ENCODE results near the gene SLC17A9. TPM values are rescaled to one million over a fixed set of nuclear protein-coding genes. Genes with fewer than 3 reads are reported as not detected.

The SLC17A9 gene
- total and polyA plus RNA-seq, 12 donors = 0.17 to 69.1 (median 2.9) TPM

DNA sequence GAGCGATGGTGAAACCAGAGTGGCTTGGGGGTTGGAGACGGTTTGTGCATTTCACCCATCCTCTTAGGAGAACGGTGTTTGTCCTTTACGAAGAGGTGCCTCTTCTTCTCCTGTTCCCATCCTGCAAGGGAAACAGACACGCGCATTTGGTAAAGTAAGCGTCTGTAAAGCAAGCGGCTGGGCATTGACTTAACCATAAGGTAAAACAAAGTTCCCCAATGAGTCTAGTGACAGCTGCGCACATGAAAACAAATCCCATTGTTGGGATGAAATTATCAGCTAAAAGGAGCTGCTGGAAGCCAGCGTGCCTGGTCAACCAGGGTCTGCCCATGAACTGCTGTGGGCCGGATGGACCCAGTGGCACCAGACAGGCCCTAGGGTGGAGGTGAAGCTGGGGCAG lies 48.4 kb downstream of the SLC17A9 start:
- H3K9me3 ChIP-seq (replicated peaks in 1 of 3) = no peaks in the 10 kb centered on the region
- H3K27ac ChIP-seq = no peak overlapping the region
- H3K4me1 ChIP-seq (replicated peaks in 1 of 2) = no peaks in the 10 kb centered on the region
- TF ChIP-seq, protein P1, sequence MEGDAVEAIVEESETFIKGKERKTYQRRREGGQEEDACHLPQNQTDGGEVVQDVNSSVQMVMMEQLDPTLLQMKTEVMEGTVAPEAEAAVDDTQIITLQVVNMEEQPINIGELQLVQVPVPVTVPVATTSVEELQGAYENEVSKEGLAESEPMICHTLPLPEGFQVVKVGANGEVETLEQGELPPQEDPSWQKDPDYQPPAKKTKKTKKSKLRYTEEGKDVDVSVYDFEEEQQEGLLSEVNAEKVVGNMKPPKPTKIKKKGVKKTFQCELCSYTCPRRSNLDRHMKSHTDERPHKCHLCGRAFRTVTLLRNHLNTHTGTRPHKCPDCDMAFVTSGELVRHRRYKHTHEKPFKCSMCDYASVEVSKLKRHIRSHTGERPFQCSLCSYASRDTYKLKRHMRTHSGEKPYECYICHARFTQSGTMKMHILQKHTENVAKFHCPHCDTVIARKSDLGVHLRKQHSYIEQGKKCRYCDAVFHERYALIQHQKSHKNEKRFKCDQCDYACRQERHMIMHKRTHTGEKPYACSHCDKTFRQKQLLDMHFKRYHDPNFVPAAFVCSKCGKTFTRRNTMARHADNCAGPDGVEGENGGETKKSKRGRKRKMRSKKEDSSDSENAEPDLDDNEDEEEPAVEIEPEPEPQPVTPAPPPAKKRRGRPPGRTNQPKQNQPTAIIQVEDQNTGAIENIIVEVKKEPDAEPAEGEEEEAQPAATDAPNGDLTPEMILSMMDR (IDR thresholded peaks at IDR 0.05) = no peak
- no peak for TF ChIP-seq POLR2A (IDR thresholded peaks at IDR 0.05)
- 37 to 45% (median 40%) methylated on average over 11 of the region's 11 CpGs for WGBS, 4 donors
- DNase-seq = no peak
- no peaks in the 10 kb centered on the region for H3K36me3 ChIP-seq (replicated peaks in 1 of 2)
- peaks cover 68% of the 10 kb centered on the region for H3K27me3 ChIP-seq
- intact Hi-C loops (cut with DNase I) = loop anchor here in 1 of 2 donors (10.0 kb wide), 1 partner anchor 106 kb away; no protein-coding TSS in a partner anchor
- no peak overlapping the region for H3K4me3 ChIP-seq

DNA sequence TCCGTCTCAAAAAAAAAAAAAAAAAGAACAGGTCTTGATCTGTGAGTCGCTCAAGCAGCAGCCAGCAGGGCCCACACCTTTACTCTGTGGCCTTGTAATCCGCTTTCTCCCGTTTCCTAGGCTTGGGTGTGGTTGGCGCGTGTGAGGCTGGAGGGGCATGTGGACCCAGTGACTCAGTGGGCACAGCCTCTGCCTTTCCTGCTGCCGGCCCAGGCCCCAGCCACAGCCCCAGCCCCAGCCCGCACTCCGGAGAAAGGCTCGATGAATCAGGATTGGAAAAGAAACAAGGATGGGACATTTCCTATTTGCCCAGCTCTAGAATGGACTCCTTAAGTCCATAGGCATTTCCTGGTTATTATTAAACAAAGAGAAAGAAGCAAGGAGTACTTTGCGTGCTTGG lies 50.0 kb downstream of the SLC17A9 start:
- Histone ChIP-seq H3K9me3 (replicated peaks in 1 of 3) (no peaks in the 10 kb centered on the region), H3K4me1 (replicated peaks in 1 of 2) (peaks cover 0 to 7% of the 10 kb centered on the region in 2 donors), H3K36me3 (replicated peaks in 1 of 2) (no peaks in the 10 kb centered on the region), H3K4me3 (no peak overlapping the region), H3K27me3 (peaks cover 79% of the 10 kb centered on the region), H3K27ac (no peak overlapping the region)
- TF ChIP-seq, protein P1 (IDR thresholded peaks at IDR 0.05) = no peak
- no peak for TF ChIP-seq POLR2A (IDR thresholded peaks at IDR 0.05)
- intact Hi-C loops (cut with DNase I) = loop anchor here in 1 of 2 donors (10.0 kb wide), 1 partner anchor 108 kb away; no protein-coding TSS in a partner anchor
- WGBS, 4 donors = 69 to 85% (median 77%) methylated on average over 11 of the region's 11 CpGs
- DNase-seq = no peak

DNA sequence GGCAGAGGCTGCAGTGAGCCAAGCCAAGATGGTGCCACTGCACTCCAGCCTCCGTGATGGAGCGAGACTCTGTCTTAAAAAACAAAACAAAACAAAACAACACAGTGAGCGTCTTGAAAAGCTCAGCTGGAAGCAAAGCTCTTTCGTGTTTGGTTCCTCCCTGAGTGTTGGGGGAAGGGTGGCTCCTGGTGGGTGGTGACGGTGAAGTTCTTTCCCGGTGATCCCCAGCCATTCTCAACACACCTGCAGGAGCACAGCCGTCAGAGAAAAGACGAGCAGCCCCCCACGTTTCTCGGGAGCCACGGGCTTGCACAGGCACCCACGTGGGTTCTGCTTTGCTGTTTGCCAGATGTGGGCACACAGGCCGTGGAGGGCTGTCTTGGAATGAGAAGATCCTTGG lies 51.0 kb downstream of the SLC17A9 start:
- no peak for DNase-seq
- no peaks in the 10 kb centered on the region for H3K9me3 ChIP-seq (replicated peaks in 1 of 3)
- peaks cover 0 to 7% of the 10 kb centered on the region in 2 donors for H3K4me1 ChIP-seq (replicated peaks in 1 of 2)
- no peak overlapping the region for H3K27ac ChIP-seq
- WGBS, 4 donors = 13 to 23% (median 15%) methylated on average over 11 to 13 of the region's 13 CpGs
- TF ChIP-seq POLR2A (IDR thresholded peaks at IDR 0.05) = no peak
- TF ChIP-seq, protein P1 (IDR thresholded peaks at IDR 0.05) = no peak
- H3K4me3 ChIP-seq = no peak overlapping the region
- intact Hi-C loops (cut with DNase I) = loop anchor here in 1 of 2 donors (10.0 kb wide), 1 partner anchor 109 kb away; no protein-coding TSS in a partner anchor
- H3K27me3 ChIP-seq = peaks cover 87% of the 10 kb centered on the region
- no peaks in the 10 kb centered on the region for H3K36me3 ChIP-seq (replicated peaks in 1 of 2)

DNA sequence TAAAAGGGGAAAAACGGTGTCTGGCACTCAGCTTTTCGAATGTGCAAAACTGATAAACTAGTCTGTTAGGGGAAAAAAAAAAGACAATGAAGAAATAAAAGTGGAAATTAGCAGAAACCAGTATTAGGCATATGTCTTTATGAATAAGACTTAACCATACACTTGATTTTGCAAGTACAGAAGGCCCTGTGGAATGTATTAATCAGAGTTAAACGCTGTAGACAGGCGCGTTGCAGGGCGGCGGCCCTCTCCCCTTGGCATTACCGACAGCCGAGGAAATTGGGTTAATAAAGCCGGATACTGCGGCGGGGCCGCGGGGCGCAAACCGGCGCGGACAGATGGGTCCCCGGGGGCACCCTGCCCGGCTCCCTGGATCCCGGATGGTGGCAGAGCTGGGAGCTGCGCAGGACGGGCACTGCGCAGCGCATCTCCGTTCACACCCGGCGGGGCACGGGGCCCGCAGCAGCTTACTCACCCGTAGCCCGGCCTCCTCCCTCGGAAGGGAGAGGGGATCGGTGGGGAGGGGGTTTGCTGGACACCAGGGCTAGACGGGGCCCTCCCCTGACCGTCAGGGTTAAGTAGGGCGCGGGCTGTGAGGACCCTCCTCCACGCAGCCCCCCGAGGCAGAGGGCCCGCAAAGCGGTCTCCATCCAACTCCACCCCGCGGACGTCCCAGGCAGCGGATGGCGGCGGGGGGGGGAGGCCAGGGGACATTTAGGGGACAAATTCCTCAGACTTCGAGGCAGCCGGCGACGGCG lies 52.3 kb downstream of the SLC17A9 start:
- intact Hi-C loops (cut with DNase I) = loop anchor here (5.0 to 10.0 kb wide), 2 partner anchors 110 to 132 kb away; no protein-coding TSS in a partner anchor

More for the DNA sequence above, 52.3 kb downstream of the SLC17A9 start:
- TF ChIP-seq POLR2A (IDR thresholded peaks at IDR 0.05) = no peak
- TF ChIP-seq, protein P1 (IDR thresholded peaks at IDR 0.05) = no peak
- Histone ChIP-seq H3K4me3 (no peak overlapping the region), H3K27me3 (peaks cover 93% of the 10 kb centered on the region), H3K36me3 (replicated peaks in 1 of 2) (no peaks in the 10 kb centered on the region), H3K9me3 (replicated peaks in 1 of 3) (no peaks in the 10 kb centered on the region), H3K27ac (no peak overlapping the region), H3K4me1 (replicated peaks in 1 of 2) (peaks cover 0 to 7% of the 10 kb centered on the region in 2 donors)
- 5 to 10% (median 8%) methylated on average over 20 to 53 of the region's 53 CpGs for WGBS, 4 donors
- DNase-seq = no peak

Measured in adrenal gland (tissue), 12 donors.